Activated T-helper 2 cell treated with anti-CD3 and anti-CD28 coated beads, Interferon-gamma antibody, Interleukin-2, Interleukin-4, amounts not matched to agents 10 μg/mL and 5 μg/mL and 100 μg/mL, durations not matched to agents 14 hours and 24 hours and 36 hours (primary cell): ENCODE measurements around the gene CCDC88C. TPM values are rescaled to one million over a fixed set of nuclear protein-coding genes. Genes with fewer than 3 reads are reported as not detected.
A peak's percentile ranks its signal among the peaks of the same experiment; 100 is the strongest.
"Not testable (repeated sequence)": the region's sequence is repeated elsewhere in the genome, so short reads cannot be mapped to it uniquely, and the experiment has no call there.

Experiments used
- DNase-seq: peaks from one replicate; pipeline ENCODE4 v3.0.0; 2021; ENCODE audit warnings: low spot score
- H3K27ac Mint-ChIP-seq: one replicate; pipeline ENCODE4 v1.8.0; 2021; ENCODE audit warnings: mixed read lengths
- H3K27me3 Mint-ChIP-seq: one replicate; pipeline ENCODE4 v1.8.0; 2021; ENCODE audit warnings: low read depth, mixed read lengths
- H3K36me3 Mint-ChIP-seq: one replicate; pipeline ENCODE4 v1.8.0; 2021; ENCODE audit warnings: low read depth, mixed read lengths
- H3K4me1 Mint-ChIP-seq: one replicate; pipeline ENCODE4 v1.8.0; 2021; ENCODE audit warnings: low read depth, mixed read lengths
- H3K4me3 Mint-ChIP-seq: one replicate; pipeline ENCODE4 v1.8.0; 2021; ENCODE audit warnings: low read depth, mild to moderate bottlenecking, moderate library complexity, mixed read lengths
- H3K9me3 Mint-ChIP-seq: one replicate; pipeline ENCODE4 v1.8.0; 2021; ENCODE audit warnings: mixed read lengths
- intact Hi-C: fragments of 100-400 bp; cut with micrococcal nuclease; formaldehyde crosslinking; loops from one replicate; pipeline ENCODE4 v1.15.1; 2023
- total RNA-seq: library from RNA; stranded (reverse); gene quantifications from 2 replicates; pipeline ENCODE4 v1.2.3, GENCODE V29; 2022

CCDC88C gene
- total RNA-seq, 1 donor from 2014 or later: 95.3 TPM

DNA sequence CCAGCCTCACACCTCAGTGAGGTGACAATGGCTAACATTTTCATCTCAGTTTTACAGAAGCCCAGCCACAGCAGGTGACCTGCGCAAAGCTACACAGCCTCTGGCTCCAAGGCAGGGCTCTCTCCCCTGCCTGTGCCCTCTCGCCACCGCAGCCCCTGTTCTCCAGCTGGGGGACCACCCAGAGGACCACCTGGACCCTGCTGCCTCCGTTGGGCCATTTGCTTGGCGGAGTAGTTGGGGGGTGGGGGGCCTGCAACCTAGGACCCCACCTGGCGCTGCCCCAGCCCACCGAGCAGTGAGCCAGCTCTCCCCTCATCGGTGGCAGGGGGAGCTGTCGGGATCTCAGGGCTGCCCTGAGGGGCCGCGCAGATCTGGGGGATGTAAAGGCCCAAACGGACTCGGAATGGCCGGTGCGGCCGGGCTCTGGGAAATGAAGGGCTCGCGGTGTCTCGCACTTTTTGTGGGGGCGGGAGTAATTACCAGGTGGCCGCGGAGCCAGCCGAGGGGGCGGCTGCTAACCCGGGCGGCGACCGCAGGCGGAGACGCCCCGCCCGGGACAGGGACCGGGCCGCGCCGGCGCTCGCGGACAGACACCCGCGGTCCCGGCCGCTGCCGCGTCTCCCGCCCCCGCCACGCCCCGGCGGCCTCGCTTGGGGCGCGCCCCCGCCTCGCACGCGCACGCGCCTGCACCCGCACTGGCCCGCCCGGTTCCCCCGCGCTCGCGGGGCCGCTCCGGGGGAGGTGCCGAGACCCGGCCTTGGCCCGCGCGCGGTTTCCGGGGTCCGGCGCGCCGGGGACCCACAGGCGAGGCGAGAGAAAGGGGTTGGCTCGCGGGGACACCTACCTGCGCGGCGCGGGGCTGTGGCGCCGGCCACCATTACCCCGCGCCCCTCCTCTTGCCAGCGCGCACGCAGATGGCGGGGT, 164.5 kb downstream of the CCDC88C start:
- Mint-ChIP-seq H3K4me3 (peak overlapping the region; percentile 43), H3K9me3 (no peaks in the 10 kb centered on the region), H3K36me3 (peaks cover 34% of the 10 kb centered on the region), H3K4me1 (peaks cover 68% of the 10 kb centered on the region), H3K27ac (peak overlapping the region; percentile 51), H3K27me3 (no peaks in the 10 kb centered on the region)
- peak; percentile 46 for DNase-seq
- intact Hi-C loops: loop anchor here (1.0 to 5.0 kb wide), 3 partner anchors 10 to 164 kb away; partner anchors contain the start of gene CCDC88C

- Mint-ChIP-seq H3K4me3 (no peak overlapping the region), H3K27ac (peak overlapping the region; percentile 92), H3K36me3 (peaks cover 51% of the 10 kb centered on the region), H3K9me3 (peaks cover 5% of the 10 kb centered on the region), H3K27me3 (no peaks in the 10 kb centered on the region), H3K4me1 (peaks cover 68% of the 10 kb centered on the region)
- intact Hi-C loops: loop anchor here (5.0 kb wide), 2 partner anchors 51 to 166 kb away; partner anchors contain the start of gene CCDC88C
- DNase-seq: no peak
Measured at GRCh38 chr14:91250912-91251311, 166.7 kb downstream of the CCDC88C start.

DNA sequence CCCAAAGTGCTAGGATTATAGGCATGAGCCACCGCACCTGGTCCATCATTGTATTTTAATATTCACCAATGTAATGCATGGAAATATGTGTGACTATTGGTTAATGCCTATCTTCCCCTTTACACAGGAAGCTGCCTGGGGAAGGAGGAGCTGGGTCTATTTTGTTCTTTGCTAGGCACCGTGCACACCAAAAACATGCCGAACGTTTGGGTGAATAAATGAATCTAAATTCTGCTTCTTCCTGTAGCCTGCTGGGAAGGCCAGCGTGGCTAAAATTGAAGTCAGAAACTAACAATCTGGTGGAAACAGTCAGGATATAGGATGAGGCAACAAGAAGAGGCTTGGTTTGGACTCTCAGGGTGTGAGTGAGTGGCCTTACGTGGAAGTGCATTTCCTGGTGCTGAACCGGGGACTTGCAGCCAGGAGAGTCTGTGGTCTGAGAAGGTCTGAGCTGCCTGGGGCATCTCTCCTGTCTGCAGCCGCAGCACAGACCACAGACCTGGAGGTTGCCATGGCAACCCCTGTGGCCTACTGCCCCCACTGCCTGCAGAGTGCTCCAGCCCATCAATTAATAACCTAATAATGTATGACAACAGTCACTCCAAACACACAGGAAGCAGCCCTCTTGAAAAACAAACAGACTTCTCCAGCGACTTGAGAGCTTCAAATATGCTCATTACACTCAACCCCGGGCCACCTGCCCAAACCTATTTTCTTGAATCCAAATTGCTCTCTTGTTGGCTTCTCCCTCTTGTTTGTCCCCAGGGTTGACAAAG, 167.6 kb downstream of the CCDC88C start:
- DNase-seq: peak; percentile 55
- Mint-ChIP-seq H3K4me1 (peaks cover 68% of the 10 kb centered on the region), H3K27ac (peak overlapping the region; percentile 92), H3K9me3 (peaks cover 5% of the 10 kb centered on the region), H3K27me3 (no peaks in the 10 kb centered on the region), H3K4me3 (peak overlapping the region; percentile 23), H3K36me3 (peaks cover 52% of the 10 kb centered on the region)
- intact Hi-C loops: loop anchor here (5.0 to 10.0 kb wide), 5 partner anchors 52 to 865 kb away; partner anchors contain the start of gene CCDC88C

- Mint-ChIP-seq H3K27ac (peak overlapping the region; percentile 84), H3K9me3 (peaks cover 5% of the 10 kb centered on the region), H3K4me3 (peak overlapping the region; percentile 53), H3K36me3 (peaks cover 63% of the 10 kb centered on the region), H3K27me3 (no peaks in the 10 kb centered on the region), H3K4me1 (peaks cover 81% of the 10 kb centered on the region)
- peak; percentile 85 for DNase-seq
- intact Hi-C loops: loop anchor here (2.0 to 10.0 kb wide), 5 partner anchors 15 to 861 kb away; no protein-coding TSS in a partner anchor
Measured at GRCh38 chr14:91246051-91246852, 171.4 kb downstream of the CCDC88C start.

DNA sequence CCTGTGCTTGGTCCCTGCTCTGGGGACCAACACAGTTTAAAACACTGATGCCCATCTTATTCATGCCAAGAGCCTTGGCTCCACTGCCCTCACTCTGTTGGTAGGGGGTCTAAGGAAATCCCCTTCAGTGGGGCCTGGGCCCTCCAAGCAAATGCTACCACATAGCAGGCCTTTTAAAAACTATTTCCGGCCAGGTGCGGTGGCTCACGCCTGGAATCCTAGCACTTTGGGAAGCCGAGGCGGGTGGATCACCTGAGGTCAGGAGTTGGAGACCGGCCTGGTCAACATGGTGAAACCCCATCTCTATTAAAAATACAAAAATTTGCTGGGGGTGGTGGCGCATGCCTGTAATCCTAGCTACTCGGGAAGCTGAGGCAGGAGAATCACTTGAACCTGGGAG, 172.0 kb downstream of the CCDC88C start:
- intact Hi-C loops: loop anchor here (2.0 to 10.0 kb wide), 5 partner anchors 15 to 861 kb away; no protein-coding TSS in a partner anchor
- H3K27me3 Mint-ChIP-seq, H3K9me3 Mint-ChIP-seq, DNase-seq: not testable (repeated sequence)
- H3K4me1 Mint-ChIP-seq: peaks cover 81% of the 10 kb centered on the region
- peaks cover 60% of the 10 kb centered on the region for H3K36me3 Mint-ChIP-seq
- peak overlapping the region; percentile 53 for H3K4me3 Mint-ChIP-seq
- H3K27ac Mint-ChIP-seq: peak overlapping the region; percentile 84

GRCh38 chr14:91245029-91245428, 172.6 kb downstream of the CCDC88C start:
- peak overlapping the region; percentile 84 for H3K4me3 Mint-ChIP-seq
- peaks cover 78% of the 10 kb centered on the region for H3K4me1 Mint-ChIP-seq

GRCh38 chr14:91244501-91244901, 173.1 kb downstream of the CCDC88C start, which contains the start of gene GPR68:
GPR68 (minus strand) TSS chr14:91244704; CDS start chr14:91235050, 9,654 bp downstream.
- DNase-seq: peak; percentile 28
- intact Hi-C loops: loop anchor here (10.0 kb wide), 1 partner anchor 860 kb away; no protein-coding TSS in a partner anchor
- H3K27me3 Mint-ChIP-seq: no peaks in the 10 kb centered on the region
- peaks cover 78% of the 10 kb centered on the region for H3K4me1 Mint-ChIP-seq
- H3K36me3 Mint-ChIP-seq: peaks cover 57% of the 10 kb centered on the region
- peaks cover 5% of the 10 kb centered on the region for H3K9me3 Mint-ChIP-seq
- H3K27ac Mint-ChIP-seq: peak within 1 kb of the TSS; percentile 84
- peak within 1 kb of the TSS; percentile 84 for H3K4me3 Mint-ChIP-seq

More at GRCh38 chr14:91245029-91245428, 172.6 kb downstream of the CCDC88C start:
- Mint-ChIP-seq H3K9me3 (peaks cover 5% of the 10 kb centered on the region), H3K27me3 (no peaks in the 10 kb centered on the region), H3K27ac (peak overlapping the region; percentile 84), H3K36me3 (peaks cover 58% of the 10 kb centered on the region)
- peak; percentile 65 for DNase-seq
- intact Hi-C loops: loop anchor here (5.0 to 10.0 kb wide), 3 partner anchors 53 to 860 kb away; no protein-coding TSS in a partner anchor

- H3K4me1 Mint-ChIP-seq: peaks cover 84% of the 10 kb centered on the region
- H3K27me3 Mint-ChIP-seq: no peaks in the 10 kb centered on the region
- intact Hi-C loops: loop anchor here (1.0 to 10.0 kb wide), 4 partner anchors 10 to 858 kb away; partner anchors contain the start of gene RPS6KA5
- H3K27ac Mint-ChIP-seq: peak overlapping the region; percentile 84
- H3K9me3 Mint-ChIP-seq: peaks cover 5% of the 10 kb centered on the region
- peak overlapping the region; percentile 84 for H3K4me3 Mint-ChIP-seq
- no peak for DNase-seq
- peaks cover 60% of the 10 kb centered on the region for H3K36me3 Mint-ChIP-seq
Measured at GRCh38 chr14:91243074-91243471, 174.5 kb downstream of the CCDC88C start.

GRCh38 chr14:91242635-91243034, 175.0 kb downstream of the CCDC88C start:
- intact Hi-C loops: loop anchor here (1.0 to 10.0 kb wide), 4 partner anchors 11 to 858 kb away; partner anchors contain the start of gene RPS6KA5
- peak overlapping the region; percentile 84 for H3K27ac Mint-ChIP-seq
- H3K36me3 Mint-ChIP-seq: peaks cover 60% of the 10 kb centered on the region
- peak overlapping the region; percentile 84 for H3K4me3 Mint-ChIP-seq
- peaks cover 84% of the 10 kb centered on the region for H3K4me1 Mint-ChIP-seq
- peaks cover 5% of the 10 kb centered on the region for H3K9me3 Mint-ChIP-seq
- H3K27me3 Mint-ChIP-seq: no peaks in the 10 kb centered on the region
- DNase-seq: no peak

DNA sequence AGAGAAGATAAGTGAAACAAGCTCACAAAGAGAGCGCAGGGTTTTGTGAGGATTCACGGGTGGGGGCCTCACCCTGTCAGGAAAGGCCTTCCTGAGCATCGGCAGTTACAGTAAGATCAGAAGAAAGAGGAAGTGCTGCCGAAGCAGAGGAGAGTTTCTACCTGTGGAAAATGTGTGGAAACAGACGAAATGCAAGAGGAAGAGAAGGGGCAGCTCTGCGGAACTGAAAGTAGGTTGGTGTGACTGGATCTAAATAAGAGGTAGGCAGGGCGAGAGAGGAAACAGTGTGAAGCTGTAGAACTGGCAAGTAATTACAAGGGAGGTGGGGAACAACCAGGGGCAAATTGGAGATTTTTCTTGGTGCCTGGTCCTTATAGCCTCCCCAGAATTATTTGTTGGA, 175.8 kb downstream of the CCDC88C start:
- Mint-ChIP-seq H3K9me3 (no peaks in the 10 kb centered on the region), H3K27ac (peak overlapping the region; percentile 84), H3K27me3 (no peaks in the 10 kb centered on the region), H3K4me1 (peaks cover 79% of the 10 kb centered on the region), H3K4me3 (peak overlapping the region; percentile 84), H3K36me3 (peaks cover 60% of the 10 kb centered on the region)
- peak; percentile 40 for DNase-seq
- intact Hi-C loops: loop anchor here (2.0 to 10.0 kb wide), 2 partner anchors 181 to 857 kb away; partner anchors contain the start of gene RPS6KA5

- DNase-seq: no peak
- no peak overlapping the region for H3K4me3 Mint-ChIP-seq
- peaks cover 57% of the 10 kb centered on the region for H3K4me1 Mint-ChIP-seq
- peaks cover 78% of the 10 kb centered on the region for H3K36me3 Mint-ChIP-seq
- intact Hi-C loops: no loop called here
- no peaks in the 10 kb centered on the region for H3K9me3 Mint-ChIP-seq
- H3K27me3 Mint-ChIP-seq: no peaks in the 10 kb centered on the region
- H3K27ac Mint-ChIP-seq: peak overlapping the region; percentile 63
Measured at GRCh38 chr14:91238661-91239060, 179.0 kb downstream of the CCDC88C start.
